Lower leg skin (tissue), 3 donors: ENCODE measurements around the gene STIM1.

ENCODE experiments used
- POLR2A ChIP-seq, 2 donors: fragments of 450-650 bp; IDR thresholded peaks; one replicate each; pipeline ENCODE4 v1.6.1; 2016 to 2017; ENCODE audit warnings: antibody characterized with exemption in 2 of 2, mild to moderate bottlenecking in 1 of 2, moderate library complexity in 1 of 2
- TF ChIP-seq, protein P1 (sequence below), 3 donors: fragments of 450-650 bp; IDR thresholded peaks; one replicate each; pipeline ENCODE4 v1.5.1; 2016; ENCODE audit warnings: antibody characterized with exemption in 3 of 3, mild to moderate bottlenecking in 3 of 3, moderate library complexity in 2 of 3

- TF ChIP-seq, protein P1, sequence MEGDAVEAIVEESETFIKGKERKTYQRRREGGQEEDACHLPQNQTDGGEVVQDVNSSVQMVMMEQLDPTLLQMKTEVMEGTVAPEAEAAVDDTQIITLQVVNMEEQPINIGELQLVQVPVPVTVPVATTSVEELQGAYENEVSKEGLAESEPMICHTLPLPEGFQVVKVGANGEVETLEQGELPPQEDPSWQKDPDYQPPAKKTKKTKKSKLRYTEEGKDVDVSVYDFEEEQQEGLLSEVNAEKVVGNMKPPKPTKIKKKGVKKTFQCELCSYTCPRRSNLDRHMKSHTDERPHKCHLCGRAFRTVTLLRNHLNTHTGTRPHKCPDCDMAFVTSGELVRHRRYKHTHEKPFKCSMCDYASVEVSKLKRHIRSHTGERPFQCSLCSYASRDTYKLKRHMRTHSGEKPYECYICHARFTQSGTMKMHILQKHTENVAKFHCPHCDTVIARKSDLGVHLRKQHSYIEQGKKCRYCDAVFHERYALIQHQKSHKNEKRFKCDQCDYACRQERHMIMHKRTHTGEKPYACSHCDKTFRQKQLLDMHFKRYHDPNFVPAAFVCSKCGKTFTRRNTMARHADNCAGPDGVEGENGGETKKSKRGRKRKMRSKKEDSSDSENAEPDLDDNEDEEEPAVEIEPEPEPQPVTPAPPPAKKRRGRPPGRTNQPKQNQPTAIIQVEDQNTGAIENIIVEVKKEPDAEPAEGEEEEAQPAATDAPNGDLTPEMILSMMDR (IDR thresholded peaks at IDR 0.05) = no peak
- TF ChIP-seq POLR2A (IDR thresholded peaks at IDR 0.05) = no peak
These were observed 109.6 kb downstream of the STIM1 start for GRCh38 chr11:3964935-3965604.
